Measurements from ENCODE around the gene DIPK1B. TPM values are rescaled to one million over a fixed set of nuclear protein-coding genes. Genes with fewer than 3 reads are reported as not detected.

DIPK1B gene
- polyA plus RNA-seq, 1 donor from 2014 or later: 65.1 TPM

DNA sequence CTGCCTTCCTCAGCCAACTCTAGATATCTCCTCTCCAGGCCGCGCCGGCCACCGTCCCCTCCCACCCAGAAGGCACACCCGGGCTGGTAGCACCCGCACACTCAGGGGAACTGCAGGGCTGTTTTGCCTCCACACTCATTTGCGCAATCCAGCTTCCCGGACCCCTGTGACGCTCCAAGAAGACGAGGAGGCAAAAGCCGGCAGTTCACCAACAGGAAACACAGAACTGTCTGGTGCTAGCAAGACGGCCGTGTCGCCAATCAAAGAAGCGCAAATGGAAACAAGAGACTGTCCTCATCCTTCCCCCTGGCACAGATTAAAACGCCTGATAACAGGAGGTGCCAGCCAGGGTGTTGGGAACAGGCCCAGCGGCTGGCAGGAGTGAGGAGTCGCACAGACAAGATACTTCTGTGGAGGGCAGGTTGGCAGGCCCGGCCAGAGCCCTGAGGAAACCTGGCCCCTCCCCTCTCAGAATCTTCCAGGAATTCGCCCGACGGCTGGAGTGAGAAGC is 32.9 kb upstream of the DIPK1B start:
- no peaks in the 10 kb centered on the region for H3K36me3 ChIP-seq (ENCODE audit: insufficient read depth, low read length)
- H4K20me1 ChIP-seq (ENCODE audit: insufficient read depth): no peaks in the 10 kb centered on the region
- no peaks in the 10 kb centered on the region for H3K9me3 ChIP-seq (ENCODE audit: low read length)
- no peak overlapping the region for H3K9ac ChIP-seq (ENCODE audit: low read length)
- no peaks in the 10 kb centered on the region for H3K27me3 ChIP-seq (ENCODE audit: insufficient read depth, low read depth, low read length)
- no peak for TF ChIP-seq RAD21 (conservative IDR thresholded peaks at IDR 0.05)
- no peak for TF ChIP-seq EP300 (conservative IDR thresholded peaks at IDR 0.05; ENCODE audit: poor library complexity, severe bottlenecking)
- no peak overlapping the region for H3K27ac ChIP-seq (ENCODE audit: low read length)
- H2AFZ ChIP-seq (ENCODE audit: low read depth, low read length): no peak overlapping the region
- H3K79me2 ChIP-seq (replicated peaks; ENCODE audit: insufficient read depth, low read length): no peaks in the 10 kb centered on the region
- H3F3A ChIP-seq (ENCODE audit: insufficient read depth, low read length, poor library complexity, severe bottlenecking): no peaks in the 10 kb centered on the region
- no peak overlapping the region for H3K4me2 ChIP-seq (ENCODE audit: low read length)
- H3K4me3 ChIP-seq (ENCODE audit: low read length): no peak overlapping the region
- no peaks in the 10 kb centered on the region for H3K9me2 ChIP-seq (ENCODE audit: insufficient read depth, low read length)

GRCh38 chr9:136681029-136681428 is 31.3 kb upstream of the DIPK1B start:
- Histone ChIP-seq H3K9me2 (ENCODE audit: insufficient read depth, low read length) (no peaks in the 10 kb centered on the region), H3K27ac (ENCODE audit: low read length) (no peak overlapping the region), H3K4me3 (ENCODE audit: low read length) (no peak overlapping the region), H3K79me2 (replicated peaks; ENCODE audit: insufficient read depth, low read length) (no peaks in the 10 kb centered on the region), H3F3A (ENCODE audit: insufficient read depth, low read length, poor library complexity, severe bottlenecking) (no peaks in the 10 kb centered on the region), H2AFZ (ENCODE audit: low read depth, low read length) (no peak overlapping the region), H4K20me1 (ENCODE audit: insufficient read depth) (no peaks in the 10 kb centered on the region), H3K9ac (ENCODE audit: low read length) (no peak overlapping the region), H3K27me3 (ENCODE audit: insufficient read depth, low read depth, low read length) (peaks cover 11% of the 10 kb centered on the region), H3K4me2 (ENCODE audit: low read length) (no peak overlapping the region), H3K36me3 (ENCODE audit: insufficient read depth, low read length) (no peaks in the 10 kb centered on the region), H3K9me3 (ENCODE audit: low read length) (no peaks in the 10 kb centered on the region)
- TF ChIP-seq TAF1 (IDR thresholded peaks at IDR 0.05; ENCODE audit: low read depth) (no peak), EZH2 (IDR thresholded peaks at IDR 0.05; ENCODE audit: borderline replicate concordance, insufficient read depth, low read length, poor library complexity, severe bottlenecking) (no peak), MXI1 (conservative IDR thresholded peaks at IDR 0.05; ENCODE audit: poor library complexity, severe bottlenecking) (no peak), SMC3 (conservative IDR thresholded peaks at IDR 0.05; ENCODE audit: poor library complexity) (no peak), EP300 (conservative IDR thresholded peaks at IDR 0.05; ENCODE audit: poor library complexity, severe bottlenecking) (no peak), POLR2AphosphoS5 (IDR thresholded peaks at IDR 0.05) (no peak), RAD21 (conservative IDR thresholded peaks at IDR 0.05) (no peak)
- TF ChIP-seq, protein P1, sequence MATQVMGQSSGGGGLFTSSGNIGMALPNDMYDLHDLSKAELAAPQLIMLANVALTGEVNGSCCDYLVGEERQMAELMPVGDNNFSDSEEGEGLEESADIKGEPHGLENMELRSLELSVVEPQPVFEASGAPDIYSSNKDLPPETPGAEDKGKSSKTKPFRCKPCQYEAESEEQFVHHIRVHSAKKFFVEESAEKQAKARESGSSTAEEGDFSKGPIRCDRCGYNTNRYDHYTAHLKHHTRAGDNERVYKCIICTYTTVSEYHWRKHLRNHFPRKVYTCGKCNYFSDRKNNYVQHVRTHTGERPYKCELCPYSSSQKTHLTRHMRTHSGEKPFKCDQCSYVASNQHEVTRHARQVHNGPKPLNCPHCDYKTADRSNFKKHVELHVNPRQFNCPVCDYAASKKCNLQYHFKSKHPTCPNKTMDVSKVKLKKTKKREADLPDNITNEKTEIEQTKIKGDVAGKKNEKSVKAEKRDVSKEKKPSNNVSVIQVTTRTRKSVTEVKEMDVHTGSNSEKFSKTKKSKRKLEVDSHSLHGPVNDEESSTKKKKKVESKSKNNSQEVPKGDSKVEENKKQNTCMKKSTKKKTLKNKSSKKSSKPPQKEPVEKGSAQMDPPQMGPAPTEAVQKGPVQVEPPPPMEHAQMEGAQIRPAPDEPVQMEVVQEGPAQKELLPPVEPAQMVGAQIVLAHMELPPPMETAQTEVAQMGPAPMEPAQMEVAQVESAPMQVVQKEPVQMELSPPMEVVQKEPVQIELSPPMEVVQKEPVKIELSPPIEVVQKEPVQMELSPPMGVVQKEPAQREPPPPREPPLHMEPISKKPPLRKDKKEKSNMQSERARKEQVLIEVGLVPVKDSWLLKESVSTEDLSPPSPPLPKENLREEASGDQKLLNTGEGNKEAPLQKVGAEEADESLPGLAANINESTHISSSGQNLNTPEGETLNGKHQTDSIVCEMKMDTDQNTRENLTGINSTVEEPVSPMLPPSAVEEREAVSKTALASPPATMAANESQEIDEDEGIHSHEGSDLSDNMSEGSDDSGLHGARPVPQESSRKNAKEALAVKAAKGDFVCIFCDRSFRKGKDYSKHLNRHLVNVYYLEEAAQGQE (IDR thresholded peaks at IDR 0.05; ENCODE audit: borderline replicate concordance): no peak
- TF ChIP-seq, protein P2, sequence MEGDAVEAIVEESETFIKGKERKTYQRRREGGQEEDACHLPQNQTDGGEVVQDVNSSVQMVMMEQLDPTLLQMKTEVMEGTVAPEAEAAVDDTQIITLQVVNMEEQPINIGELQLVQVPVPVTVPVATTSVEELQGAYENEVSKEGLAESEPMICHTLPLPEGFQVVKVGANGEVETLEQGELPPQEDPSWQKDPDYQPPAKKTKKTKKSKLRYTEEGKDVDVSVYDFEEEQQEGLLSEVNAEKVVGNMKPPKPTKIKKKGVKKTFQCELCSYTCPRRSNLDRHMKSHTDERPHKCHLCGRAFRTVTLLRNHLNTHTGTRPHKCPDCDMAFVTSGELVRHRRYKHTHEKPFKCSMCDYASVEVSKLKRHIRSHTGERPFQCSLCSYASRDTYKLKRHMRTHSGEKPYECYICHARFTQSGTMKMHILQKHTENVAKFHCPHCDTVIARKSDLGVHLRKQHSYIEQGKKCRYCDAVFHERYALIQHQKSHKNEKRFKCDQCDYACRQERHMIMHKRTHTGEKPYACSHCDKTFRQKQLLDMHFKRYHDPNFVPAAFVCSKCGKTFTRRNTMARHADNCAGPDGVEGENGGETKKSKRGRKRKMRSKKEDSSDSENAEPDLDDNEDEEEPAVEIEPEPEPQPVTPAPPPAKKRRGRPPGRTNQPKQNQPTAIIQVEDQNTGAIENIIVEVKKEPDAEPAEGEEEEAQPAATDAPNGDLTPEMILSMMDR (IDR thresholded peaks at IDR 0.05; ENCODE audit: poor library complexity, severe bottlenecking): no peak

Measured in neural cell (in vitro differentiated cells).